Hepatocyte (in vitro differentiated cells): ENCODE measurements around the gene MZF1. TPM values are rescaled to one million over a fixed set of nuclear protein-coding genes. Genes with fewer than 3 reads are reported as not detected.

Experiments used
- DNase-seq: peaks from one replicate; pipeline ENCODE4 v3.0.0-alpha.2; 2016; ENCODE audit warnings: low spot score
- H2AFZ ChIP-seq: fragments of 200-600 bp; sonication (generic); 2 replicates; pipeline ENCODE4 v1.6.0; 2016; ENCODE audit warnings: antibody characterized with exemption, mild to moderate bottlenecking
- H3K27ac ChIP-seq: fragments of 200-600 bp; sonication (generic); 2 replicates; pipeline ENCODE4 v1.5.1; 2016; ENCODE audit warnings: mild to moderate bottlenecking
- H3K27me3 ChIP-seq: fragments of 200-600 bp; sonication (generic); 2 replicates; pipeline ENCODE4 v1.6.1; 2016
- H3K36me3 ChIP-seq: fragments of 200-600 bp; sonication (generic); replicated peaks from 2 replicates; pipeline ENCODE4 v1.5.1; 2016; ENCODE audit warnings: low read depth; ENCODE audit not compliant: insufficient read depth
- H3K4me1 ChIP-seq: fragments of 200-600 bp; sonication (generic); 2 replicates; pipeline ENCODE4 v1.5.1; 2016; ENCODE audit warnings: mild to moderate bottlenecking, moderate library complexity; ENCODE audit not compliant: insufficient read depth
- H3K4me2 ChIP-seq: fragments of 200-600 bp; sonication (generic); 2 replicates; pipeline ENCODE4 v1.6.0; 2016
- H3K4me3 ChIP-seq: fragments of 200-600 bp; sonication (generic); 2 replicates; pipeline ENCODE4 v1.5.1; 2016; ENCODE audit warnings: mild to moderate bottlenecking
- H3K79me2 ChIP-seq: fragments of 200-600 bp; sonication (generic); 2 replicates; pipeline ENCODE4 v1.6.0; 2017; ENCODE audit warnings: mild to moderate bottlenecking
- H3K9me2 ChIP-seq: fragments of 200-600 bp; sonication (generic); replicated peaks from 2 replicates; pipeline ENCODE4 v1.6.0; 2017; ENCODE audit warnings: mild to moderate bottlenecking; ENCODE audit not compliant: insufficient read depth
- H3K9me3 ChIP-seq: fragments of 200-600 bp; sonication (generic); 2 replicates; pipeline ENCODE4 v1.5.1; 2016; ENCODE audit warnings: low read depth, mild to moderate bottlenecking
- H4K20me1 ChIP-seq: fragments of 200-600 bp; sonication (generic); 2 replicates; pipeline ENCODE4 v1.6.0; 2016; ENCODE audit warnings: mild to moderate bottlenecking; ENCODE audit not compliant: insufficient read depth, poor library complexity, severe bottlenecking
- EZH2 ChIP-seq: fragments of 200-600 bp; sonication (generic); IDR thresholded peaks from 2 replicates; pipeline ENCODE4 v1.6.1; 2016; ENCODE audit warnings: antibody characterized with exemption, mild to moderate bottlenecking, borderline replicate concordance
- EZH2phosphoT487 ChIP-seq: fragments of 200-600 bp; sonication (generic); IDR thresholded peaks from one replicate; pipeline ENCODE4 v1.6.1; 2018; ENCODE audit warnings: antibody characterized with exemption, mild to moderate bottlenecking, low read depth, moderate library complexity; ENCODE audit not compliant: unreplicated experiment, severe bottlenecking
- WGBS: methylation state at CpG from one replicate; pipeline ENCODE4 v1.1.6; 2016; ENCODE audit warnings: low lambda C conversion rate; ENCODE audit errors: missing lambda C conversion rate; 5-methylcytosine and 5-hydroxymethylcytosine counted together
- polyA plus RNA-seq: library from polyadenylated mRNA; unstranded; fragments of >200 nt; fragmentation: Nextera tagmentation; extraction: Ambion mirVana; gene quantifications from 2 replicates; pipeline ENCODE4 v1.2.1, GENCODE V29; 2016
- total RNA-seq: library from RNA; depleted of rRNA; stranded (reverse); fragments of >200 nt; gene quantifications from 2 replicates; pipeline ENCODE4 v1.2.3, GENCODE V29; 2014
- TF ChIP-seq, protein P1 (sequence below): fragments of 200-600 bp; sonication (generic); IDR thresholded peaks from 2 replicates; pipeline ENCODE4 v1.5.1; 2016; ENCODE audit warnings: antibody characterized with exemption, mild to moderate bottlenecking; ENCODE audit not compliant: poor library complexity

MZF1 gene
- total and polyA plus RNA-seq, 2 experiments from 2014 or later = 19.9 to 23.5 TPM

DNA sequence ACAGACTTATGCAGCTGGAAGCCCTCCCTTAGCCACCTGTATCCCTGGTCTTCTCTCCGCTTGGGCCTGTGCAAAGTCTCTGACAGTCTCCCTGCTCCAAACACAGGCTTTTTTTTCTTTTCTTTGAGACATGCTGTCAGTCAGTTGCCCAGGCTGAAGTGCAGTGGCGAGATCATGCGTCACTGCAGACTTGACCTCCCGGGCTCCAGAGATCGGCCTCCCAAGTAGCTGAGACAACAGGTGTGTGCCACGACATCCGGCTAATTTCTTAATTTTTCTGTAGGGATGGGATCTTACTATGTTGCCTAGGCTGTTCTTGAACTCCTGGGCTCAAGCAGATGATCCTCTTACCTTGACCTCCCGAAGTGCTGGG lies 1.6 kb downstream of the MZF1 start:
- no peaks in the 10 kb centered on the region for H4K20me1 ChIP-seq
- no peak overlapping the region for H3K4me2 ChIP-seq
- TF ChIP-seq EZH2 = no peak
- TF ChIP-seq, protein P1, sequence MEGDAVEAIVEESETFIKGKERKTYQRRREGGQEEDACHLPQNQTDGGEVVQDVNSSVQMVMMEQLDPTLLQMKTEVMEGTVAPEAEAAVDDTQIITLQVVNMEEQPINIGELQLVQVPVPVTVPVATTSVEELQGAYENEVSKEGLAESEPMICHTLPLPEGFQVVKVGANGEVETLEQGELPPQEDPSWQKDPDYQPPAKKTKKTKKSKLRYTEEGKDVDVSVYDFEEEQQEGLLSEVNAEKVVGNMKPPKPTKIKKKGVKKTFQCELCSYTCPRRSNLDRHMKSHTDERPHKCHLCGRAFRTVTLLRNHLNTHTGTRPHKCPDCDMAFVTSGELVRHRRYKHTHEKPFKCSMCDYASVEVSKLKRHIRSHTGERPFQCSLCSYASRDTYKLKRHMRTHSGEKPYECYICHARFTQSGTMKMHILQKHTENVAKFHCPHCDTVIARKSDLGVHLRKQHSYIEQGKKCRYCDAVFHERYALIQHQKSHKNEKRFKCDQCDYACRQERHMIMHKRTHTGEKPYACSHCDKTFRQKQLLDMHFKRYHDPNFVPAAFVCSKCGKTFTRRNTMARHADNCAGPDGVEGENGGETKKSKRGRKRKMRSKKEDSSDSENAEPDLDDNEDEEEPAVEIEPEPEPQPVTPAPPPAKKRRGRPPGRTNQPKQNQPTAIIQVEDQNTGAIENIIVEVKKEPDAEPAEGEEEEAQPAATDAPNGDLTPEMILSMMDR = no peak
- TF ChIP-seq EZH2phosphoT487 = no peak
- no peaks in the 10 kb centered on the region for H3K9me3 ChIP-seq
- peak; percentile 2 for DNase-seq
- no peaks in the 10 kb centered on the region for H3K27me3 ChIP-seq
- no peak overlapping the region for H3K27ac ChIP-seq
- peaks cover 8% of the 10 kb centered on the region for H3K79me2 ChIP-seq
- H3K36me3 ChIP-seq = no peaks in the 10 kb centered on the region
- no peaks in the 10 kb centered on the region for H3K9me2 ChIP-seq
- H3K4me1 ChIP-seq = peaks cover 9% of the 10 kb centered on the region
- no peak overlapping the region for H3K4me3 ChIP-seq
- no peak overlapping the region for H2AFZ ChIP-seq
- WGBS = 99% methylated on average over 8 of the region's 8 CpGs

DNA sequence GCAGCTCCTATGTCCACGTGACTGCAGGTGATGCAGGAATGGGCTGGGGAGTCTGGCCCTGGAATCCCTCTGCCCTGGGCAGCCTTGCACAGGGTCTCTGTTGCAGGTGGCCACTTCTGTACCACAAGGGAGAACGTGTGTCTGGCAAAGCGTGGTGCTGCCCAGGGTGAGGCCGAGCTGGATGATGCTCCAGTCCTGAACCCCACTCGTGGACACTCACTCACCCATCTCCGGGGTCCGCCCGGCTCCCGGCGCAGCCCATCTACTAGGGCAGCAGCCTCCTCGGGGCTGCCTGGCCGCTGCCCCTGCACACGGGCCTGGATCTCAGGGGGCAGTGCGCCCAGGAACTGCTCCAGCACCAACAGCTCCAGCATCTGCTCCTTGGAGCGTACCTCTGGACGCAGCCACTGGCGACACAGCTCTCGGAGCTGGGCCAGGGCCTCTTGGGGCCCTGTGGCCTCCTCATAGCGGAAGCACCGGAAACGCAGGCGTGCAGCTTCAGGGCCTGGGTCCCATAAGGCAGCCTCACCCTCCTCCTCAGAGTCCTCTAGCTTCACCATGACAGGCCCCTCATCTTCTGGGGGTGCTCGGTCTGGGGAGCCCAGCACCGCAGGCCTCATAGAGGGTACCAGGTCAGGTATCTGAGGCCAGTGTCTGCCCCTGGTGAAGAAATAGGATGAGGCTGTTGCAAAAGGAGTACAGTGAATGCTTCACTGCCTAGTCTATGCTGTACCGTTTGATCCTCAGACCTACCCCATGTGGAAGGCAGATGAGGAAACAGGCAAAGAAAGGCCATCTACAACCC lies 2.2 kb downstream of the MZF1 start:
- TF ChIP-seq EZH2phosphoT487 (no peak), EZH2 (no peak)
- TF ChIP-seq, protein P1 = no peak
- no peak overlapping the region for H3K4me3 ChIP-seq
- H3K79me2 ChIP-seq = peaks cover 6% of the 10 kb centered on the region
- no peaks in the 10 kb centered on the region for H3K27me3 ChIP-seq
- peaks cover 9% of the 10 kb centered on the region for H3K4me1 ChIP-seq
- no peaks in the 10 kb centered on the region for H4K20me1 ChIP-seq
- 93% methylated on average over 25 of the region's 25 CpGs for WGBS
- no peaks in the 10 kb centered on the region for H3K9me2 ChIP-seq
- no peak overlapping the region for H3K4me2 ChIP-seq
- peak; percentile 10 for DNase-seq
- H3K27ac ChIP-seq = no peak overlapping the region
- H2AFZ ChIP-seq = no peak overlapping the region
- no peaks in the 10 kb centered on the region for H3K9me3 ChIP-seq
- no peaks in the 10 kb centered on the region for H3K36me3 ChIP-seq

GRCh38 chr19:58569943-58570670 lies 3.0 kb downstream of the MZF1 start:
- Histone ChIP-seq H2AFZ (no peak overlapping the region), H3K4me3 (no peak overlapping the region), H3K27me3 (no peaks in the 10 kb centered on the region), H3K4me2 (no peak overlapping the region), H3K4me1 (peaks cover 9% of the 10 kb centered on the region), H3K27ac (no peak overlapping the region), H4K20me1 (no peaks in the 10 kb centered on the region), H3K79me2 (peaks cover 6% of the 10 kb centered on the region), H3K9me3 (no peaks in the 10 kb centered on the region), H3K9me2 (no peaks in the 10 kb centered on the region), H3K36me3 (no peaks in the 10 kb centered on the region)
- WGBS = 94% methylated on average over 8 of the region's 8 CpGs
- TF ChIP-seq, protein P1 = no peak
- TF ChIP-seq EZH2 (no peak), EZH2phosphoT487 (no peak)
- peak; percentile 3 for DNase-seq
